Right renal pelvis (tissue), 4 donors: Measurements from ENCODE around the gene JARID2. TPM values are rescaled to one million over a fixed set of nuclear protein-coding genes. Genes with fewer than 3 reads are reported as not detected.

Source experiments
- DNase-seq, 4 donors: peaks; one replicate each; pipeline ENCODE4 v3.0.0-alpha.2; 2013; ENCODE audit warnings: low read depth in 4 of 4, low spot score in 3 of 4, missing footprints in 1 of 4
- polyA plus RNA-seq, 4 donors: library from polyadenylated mRNA; unstranded; fragments of 120-200 nt; gene quantifications; one replicate each; pipeline ENCODE4 v1.2.1, GENCODE V29; 2013; ENCODE audit not compliant: insufficient read length in 4 of 4

JARID2 gene
- polyA plus RNA-seq, 4 donors = 27.6 to 30.5 (median 28.6) TPM

- DNase-seq = peak in 3 of 4 donors; percentile 71 to 77 (median 74)
These were observed 144.2 kb downstream of the JARID2 start for GRCh38 chr6:15389765-15390723.

- DNase-seq = no peak
These were observed 145.6 kb downstream of the JARID2 start for GRCh38 chr6:15391500-15391899.

DNA sequence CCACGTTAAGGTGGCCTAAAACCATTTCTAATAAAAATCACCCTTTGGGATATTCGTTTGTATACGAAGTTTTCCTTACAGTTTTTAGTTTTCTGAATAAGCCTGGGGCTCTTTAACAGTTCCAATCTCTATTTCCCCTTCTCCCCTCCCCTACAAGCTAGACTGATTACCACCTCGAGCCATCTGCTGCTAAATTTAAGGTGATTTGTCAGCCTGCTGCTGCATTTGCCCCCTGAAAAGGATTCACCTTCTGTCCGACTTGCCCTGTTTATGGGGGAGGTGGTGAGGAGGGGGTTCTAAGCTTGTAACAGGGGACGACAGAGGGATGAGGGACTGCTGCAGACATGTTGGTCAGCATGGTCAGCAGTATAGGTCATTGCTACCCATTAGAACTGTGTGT lies 146.3 kb downstream of the JARID2 start:
- DNase-seq = no peak

DNA sequence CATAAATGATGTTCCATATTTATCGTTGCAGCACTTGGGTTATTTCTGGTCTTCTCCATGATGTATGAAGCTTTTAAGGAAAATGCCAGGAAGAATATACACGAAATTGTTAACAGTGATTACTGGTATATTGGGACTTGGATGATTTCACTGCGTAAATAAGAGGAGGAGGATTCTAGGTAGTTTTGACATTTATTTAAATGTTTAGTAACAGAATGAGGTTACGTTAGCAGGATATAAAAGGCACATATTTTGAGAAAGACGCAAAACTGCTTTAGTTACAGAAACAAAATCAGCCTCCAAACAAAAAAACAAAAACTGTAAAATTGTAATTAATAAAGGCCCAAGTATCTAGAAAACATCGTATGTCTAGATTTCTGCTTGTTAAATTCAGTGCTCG lies 147.7 kb downstream of the JARID2 start:
- DNase-seq = no peak

- DNase-seq = no peak
These were observed 149.2 kb downstream of the JARID2 start for GRCh38 chr6:15395087-15395486.

GRCh38 chr6:15396808-15397207 lies 150.9 kb downstream of the JARID2 start:
- DNase-seq = no peak

GRCh38 chr6:15398633-15399275 lies 152.9 kb downstream of the JARID2 start:
- no peak for DNase-seq

DNA sequence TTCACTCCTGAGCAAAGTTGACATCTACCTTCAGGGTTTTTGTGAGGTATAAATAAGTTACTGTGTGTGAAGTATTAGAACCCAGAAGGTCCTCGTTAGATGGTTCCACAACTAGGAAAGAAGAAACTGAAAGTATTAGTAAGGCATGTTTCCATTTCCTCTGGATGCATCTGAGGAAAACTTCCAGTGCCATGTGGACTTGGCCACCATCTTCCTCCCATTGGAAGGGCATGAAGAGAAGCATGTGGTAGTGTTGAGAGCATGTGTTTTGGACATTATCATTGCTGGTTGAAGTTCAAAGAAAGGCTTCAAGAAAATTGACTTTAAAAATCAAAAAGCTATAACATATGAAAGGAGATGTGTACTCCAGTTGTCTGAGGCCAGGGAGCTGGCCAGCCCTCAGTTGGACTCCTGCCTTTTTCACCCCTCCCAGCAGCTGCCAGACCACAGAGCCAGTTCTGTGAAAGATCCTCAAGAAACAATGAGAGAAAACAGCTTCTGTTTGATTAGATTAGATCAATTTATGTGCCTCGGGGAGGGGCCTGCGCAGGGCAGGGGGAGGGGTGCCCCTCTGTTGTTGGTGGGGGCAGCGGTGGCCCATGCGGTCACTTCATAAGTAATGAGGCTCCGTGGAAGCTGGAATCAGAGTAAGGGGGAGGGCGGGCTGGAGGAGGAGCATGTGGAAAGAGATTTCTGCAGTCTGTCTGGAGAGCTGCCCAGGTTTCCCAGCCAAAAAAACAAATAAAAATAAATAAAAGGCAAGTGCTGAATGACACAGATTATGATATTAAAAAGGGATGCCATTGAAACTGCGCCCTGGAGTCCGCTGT lies 154.0 kb downstream of the JARID2 start:
- DNase-seq = peak; percentile 72 to 83 (median 78)

DNA sequence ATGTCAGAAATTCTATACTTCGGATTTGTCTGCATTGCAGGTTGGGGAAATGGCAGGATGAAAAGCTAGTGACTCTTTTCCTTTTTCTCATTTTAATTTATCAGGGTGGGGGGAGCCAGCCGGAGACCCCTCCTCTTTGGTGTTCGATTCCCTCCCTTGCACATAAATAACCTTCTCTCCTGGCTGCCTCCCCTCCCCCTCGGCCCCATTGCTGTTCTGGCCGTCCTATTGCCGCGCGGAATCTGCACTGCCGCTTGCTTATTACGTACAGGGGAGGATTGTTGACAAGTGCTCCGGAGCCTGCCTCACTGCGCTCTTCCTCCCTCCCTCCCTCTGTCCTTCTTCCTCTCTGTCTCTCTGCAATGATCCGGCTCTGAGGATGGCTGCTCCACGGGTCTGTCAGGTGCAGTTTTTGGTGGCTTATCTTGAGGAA lies 154.7 kb downstream of the JARID2 start:
- peak in 3 of 4 donors; percentile 51 to 58 (median 53) for DNase-seq

DNA sequence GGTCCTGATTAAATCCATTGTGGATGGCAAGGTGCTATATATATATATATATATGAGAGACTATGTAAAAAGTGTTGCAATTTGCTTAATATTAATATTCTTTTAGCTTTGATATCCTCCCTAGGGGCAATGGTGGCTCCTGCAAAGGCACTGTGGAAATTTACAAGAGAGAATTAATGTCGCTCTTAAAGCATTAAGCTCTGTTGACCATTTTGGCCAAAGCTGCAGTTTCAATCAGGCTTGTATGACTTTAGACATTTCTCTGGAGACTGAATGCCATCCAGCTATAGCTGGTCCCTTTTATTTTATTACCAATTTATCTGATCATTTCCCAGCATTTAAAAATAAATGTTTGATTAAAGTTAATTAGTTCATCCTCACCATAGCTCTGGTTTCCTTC lies 155.3 kb downstream of the JARID2 start:
- no peak for DNase-seq

GRCh38 chr6:15401769-15402250 lies 155.9 kb downstream of the JARID2 start:
- DNase-seq = no peak

DNA sequence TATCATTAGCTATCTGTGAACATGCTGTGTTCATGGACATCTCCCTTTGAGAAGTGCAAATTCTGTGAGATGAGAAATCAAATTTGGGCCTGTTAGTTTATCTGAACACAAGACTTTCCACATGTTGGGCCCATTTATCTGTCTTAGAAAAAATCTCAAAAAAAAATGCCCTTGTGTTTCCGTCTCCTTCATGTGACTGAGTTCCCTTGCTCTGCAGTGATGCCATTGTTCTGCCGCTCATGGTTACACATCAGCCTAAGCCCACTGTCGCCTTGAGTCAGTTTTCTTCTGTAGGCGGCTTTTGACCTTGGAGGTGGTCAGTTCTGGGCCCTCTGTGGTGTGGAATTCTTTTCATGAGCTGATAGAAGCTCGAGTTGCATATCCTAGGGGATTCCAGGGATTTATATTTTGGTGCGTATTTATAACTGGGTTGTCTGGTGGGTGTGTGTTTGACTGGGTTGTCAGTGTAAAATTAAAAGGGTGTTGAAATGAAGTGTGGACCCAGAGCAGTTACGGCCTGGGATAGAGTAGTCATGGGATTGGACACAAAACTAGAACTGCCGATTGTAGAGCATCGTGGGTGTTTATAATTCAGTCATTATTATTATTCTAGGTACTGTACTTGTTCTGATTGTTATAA lies 156.7 kb downstream of the JARID2 start:
- no peak for DNase-seq

GRCh38 chr6:15403094-15403755 lies 157.4 kb downstream of the JARID2 start:
- no peak for DNase-seq

GRCh38 chr6:15404685-15404980 lies 158.8 kb downstream of the JARID2 start:
- DNase-seq = no peak

DNA sequence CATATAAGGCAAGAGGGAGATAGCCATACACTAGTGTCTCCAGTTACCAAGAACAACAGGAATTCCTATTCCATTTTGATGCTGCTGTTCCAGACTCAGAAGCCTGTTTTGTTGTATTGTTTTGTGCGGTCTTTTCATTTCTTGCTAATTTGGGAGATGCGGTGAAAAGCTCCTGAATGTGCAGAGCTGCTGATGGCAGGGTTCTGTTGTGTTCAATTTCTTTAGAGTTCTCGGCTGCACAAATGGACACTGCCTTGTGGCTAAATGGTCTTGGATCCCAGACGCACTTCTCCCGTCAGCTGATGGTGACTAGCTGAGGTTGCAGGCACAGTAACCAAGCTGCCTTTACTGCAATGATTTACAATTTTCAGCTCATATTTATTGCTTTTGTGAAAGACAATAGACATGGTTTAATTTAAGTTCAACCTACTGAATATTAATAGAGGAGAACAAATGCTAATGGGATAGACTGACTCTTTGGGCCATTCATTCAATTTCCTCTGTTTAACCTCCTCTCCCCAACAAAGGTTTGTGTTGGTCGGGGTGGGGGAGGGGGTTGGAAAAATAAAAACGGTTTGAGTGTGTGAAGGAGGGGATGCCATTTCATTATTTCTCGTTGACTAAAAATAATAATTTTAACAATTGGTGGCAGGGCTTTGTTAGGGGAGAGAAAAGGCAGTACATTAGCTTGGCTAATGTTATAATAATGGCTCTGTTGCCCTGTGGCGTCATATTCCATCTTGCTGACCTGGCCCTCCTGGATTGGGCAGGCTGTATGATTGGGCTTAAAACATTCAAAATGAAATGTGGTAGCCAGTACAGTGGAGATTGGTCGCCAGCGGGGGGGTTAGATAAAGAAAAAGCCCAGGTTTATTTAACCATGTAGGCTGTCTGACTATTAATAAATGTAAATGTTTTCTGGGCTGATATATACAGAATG lies 159.5 kb downstream of the JARID2 start:
- DNase-seq = no peak

- no peak for DNase-seq
These were observed 160.6 kb downstream of the JARID2 start for GRCh38 chr6:15406452-15406851.

GRCh38 chr6:15408008-15408407 lies 162.1 kb downstream of the JARID2 start:
- no peak for DNase-seq

DNA sequence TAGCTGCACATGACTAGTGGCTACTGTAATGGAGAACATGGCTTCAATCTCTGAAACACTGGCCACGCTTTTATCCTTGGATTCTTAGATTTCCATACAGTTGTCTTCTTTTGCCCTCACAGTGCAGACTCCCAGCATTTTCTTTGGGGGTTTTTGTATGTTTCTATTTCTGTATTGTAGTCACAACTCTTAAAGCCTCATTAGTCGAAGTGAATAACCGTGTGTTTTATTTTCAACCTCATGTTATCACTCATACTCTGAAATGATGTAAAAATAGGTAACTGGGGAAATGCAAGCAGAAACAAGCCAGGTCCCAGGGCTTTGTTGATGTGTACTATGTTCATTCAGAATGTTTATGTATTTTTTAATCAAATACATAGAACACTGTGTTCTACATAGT lies 162.9 kb downstream of the JARID2 start:
- no peak for DNase-seq
